ENCODE measurements around the gene COL6A5.

COL6A5 gene

GRCh38 chr3:130529486-130530215, 184.2 kb downstream of the COL6A5 start:
- TF ChIP-seq CTCF (IDR thresholded peaks at IDR 0.05; ENCODE audit: low read depth, low read length): no peak
- DNase-seq (ENCODE audit: low read depth, low spot score): no peak
- in situ Hi-C loops (cut with HindIII; ENCODE audit: low sequenced_read_pairs): no loop called here
- H3K4me3 ChIP-seq (ENCODE audit: low read depth, low read length): no peak overlapping the region

GRCh38 chr3:130533247-130533646, 187.8 kb downstream of the COL6A5 start:
- TF ChIP-seq CTCF (IDR thresholded peaks at IDR 0.05; ENCODE audit: low read depth, low read length): no peak
- no peak overlapping the region for H3K4me3 ChIP-seq (ENCODE audit: low read depth, low read length)
- no peak for DNase-seq (ENCODE audit: low read depth, low spot score)
- in situ Hi-C loops (cut with HindIII; ENCODE audit: low sequenced_read_pairs): no loop called here

Data from astrocyte of the spinal cord (primary cell).